ENCODE results near the gene ISL1.

ISL1 gene

DNA sequence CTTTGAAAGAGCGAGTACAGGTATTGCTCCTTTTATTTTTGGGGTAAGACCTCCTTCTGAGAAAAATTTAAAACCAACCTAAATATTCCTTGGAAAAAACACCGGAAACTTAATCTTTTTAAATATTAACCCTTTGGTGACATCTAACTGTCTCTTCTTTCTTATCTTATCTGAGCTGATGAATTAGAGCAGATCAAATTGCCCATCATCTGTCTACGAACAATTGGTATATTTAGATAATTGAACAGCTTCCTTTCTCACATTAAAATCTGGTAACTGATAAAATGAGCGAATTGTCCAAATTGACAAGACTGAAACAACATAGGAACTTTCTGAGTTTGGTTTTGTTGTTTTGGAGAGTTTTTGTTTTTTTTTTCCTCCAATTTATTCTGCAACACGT lies 2.0 kb downstream of the ISL1 start:
- H3K27ac ChIP-seq, result no peak overlapping the region
- H3K4me3 ChIP-seq, result no peak overlapping the region

GRCh38 chr5:51386916-51387883 lies 4.0 kb downstream of the ISL1 start:
- no peak overlapping the region for H3K27ac ChIP-seq

GRCh38 chr5:51387884-51388275 lies 4.6 kb downstream of the ISL1 start:
- H3K4me3 ChIP-seq, result peak overlapping the region in 1 of 7 experiments; percentile 1
- H3K27ac ChIP-seq, result no peak overlapping the region

More at GRCh38 chr5:51386916-51387883, 4.0 kb downstream of the ISL1 start:
- H3K4me3 ChIP-seq, result peak overlapping the region in 2 of 7 experiments; percentile 1 to 5

DNA sequence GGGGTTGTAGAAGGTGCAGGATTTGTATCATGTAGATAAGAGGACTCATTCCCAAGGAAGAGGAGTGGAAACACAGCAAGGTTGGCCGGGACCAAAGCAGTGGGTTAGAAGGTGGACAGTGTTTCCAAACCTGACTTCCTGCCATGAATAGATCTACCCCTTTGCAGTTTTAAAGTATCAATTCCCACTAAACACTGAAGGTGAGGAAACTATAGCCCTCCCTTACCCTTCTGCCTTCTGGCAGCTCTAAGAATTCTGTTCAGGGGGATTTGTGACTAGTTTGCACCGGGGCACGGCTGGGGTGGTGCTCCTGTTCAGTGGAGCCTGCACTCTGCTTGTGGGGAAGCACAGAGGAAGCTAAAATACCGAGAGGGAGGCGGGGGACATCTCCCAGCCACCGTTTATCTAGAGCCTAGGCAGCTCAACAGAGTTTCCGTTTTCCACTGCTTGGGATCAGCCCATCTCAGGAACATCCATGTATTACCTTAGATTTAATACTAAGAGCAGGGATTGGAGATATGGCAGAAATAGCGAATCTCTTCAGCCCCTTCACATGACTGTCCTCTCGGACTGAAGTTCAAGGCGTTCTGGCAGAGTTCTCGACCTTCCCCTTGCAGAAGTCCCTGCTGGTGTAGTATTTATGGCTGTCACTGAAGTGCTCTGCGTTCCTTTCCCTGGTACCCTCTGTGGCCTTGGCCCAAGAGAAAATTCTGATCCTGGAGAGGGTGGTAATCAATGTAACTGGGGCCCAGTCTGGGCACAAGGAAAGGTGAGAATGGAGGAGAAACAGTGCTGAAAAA lies 5.4 kb downstream of the ISL1 start:
- H3K4me3 ChIP-seq, result no peak overlapping the region

GRCh38 chr5:51389288-51389576 lies 6.0 kb downstream of the ISL1 start:
- no peak overlapping the region for H3K27ac ChIP-seq
- peak overlapping the region in 1 of 7 experiments; percentile 23 for H3K4me3 ChIP-seq

More for the DNA sequence above, 5.4 kb downstream of the ISL1 start:
- H3K27ac ChIP-seq, result no peak overlapping the region

- H3K4me3 ChIP-seq, result peak overlapping the region in 1 of 7 experiments; percentile 23
- H3K27ac ChIP-seq, result no peak overlapping the region
These were observed 6.6 kb downstream of the ISL1 start for GRCh38 chr5:51389577-51390463.

DNA sequence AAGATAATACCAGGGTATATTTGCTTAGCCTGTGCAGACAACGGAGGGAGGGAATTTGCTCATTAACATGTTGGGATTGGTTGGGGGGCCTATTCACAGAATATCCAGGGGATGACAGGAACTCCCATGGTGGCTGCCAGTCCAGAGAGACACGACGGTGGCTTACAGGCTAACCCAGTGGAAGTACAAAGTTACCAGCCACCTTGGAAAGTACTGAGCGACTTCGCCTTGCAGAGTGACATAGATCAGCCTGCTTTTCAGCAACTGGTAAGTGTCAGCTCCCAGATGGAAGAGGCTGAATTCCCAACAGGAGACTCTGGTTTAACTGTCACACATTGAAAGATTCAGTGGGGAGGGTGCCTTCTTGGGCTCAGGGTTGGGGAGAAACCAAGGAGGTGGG lies 7.9 kb downstream of the ISL1 start:
- no peak overlapping the region for H3K27ac ChIP-seq
- H3K4me3 ChIP-seq, result no peak overlapping the region

DNA sequence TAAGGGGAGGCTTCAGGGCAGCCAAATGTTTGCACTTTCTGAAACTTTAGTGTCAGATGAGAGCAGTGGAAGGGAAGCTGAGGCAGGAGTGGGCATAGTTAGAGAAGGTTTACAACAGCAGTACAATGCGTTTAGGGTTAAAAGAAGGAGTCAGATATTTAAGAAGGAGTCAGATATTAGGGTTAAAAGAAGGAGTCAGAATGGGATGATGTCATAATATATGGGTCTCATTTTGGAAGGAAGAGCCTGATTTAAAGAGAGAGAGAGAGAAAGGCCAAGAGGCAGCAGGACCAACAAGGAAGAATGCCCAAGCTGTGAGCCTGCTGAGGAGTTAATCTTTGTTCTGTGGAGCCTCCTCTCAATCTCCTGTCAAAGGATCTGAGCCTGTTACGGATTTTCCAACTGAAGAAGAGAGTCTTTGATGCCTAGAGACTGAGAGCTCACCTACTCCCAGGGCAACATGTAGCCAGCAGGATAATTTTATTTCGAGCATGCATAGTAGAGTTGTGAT lies 9.5 kb downstream of the ISL1 start:
- no peak overlapping the region for H3K27ac ChIP-seq
- H3K4me3 ChIP-seq, result no peak overlapping the region

DNA sequence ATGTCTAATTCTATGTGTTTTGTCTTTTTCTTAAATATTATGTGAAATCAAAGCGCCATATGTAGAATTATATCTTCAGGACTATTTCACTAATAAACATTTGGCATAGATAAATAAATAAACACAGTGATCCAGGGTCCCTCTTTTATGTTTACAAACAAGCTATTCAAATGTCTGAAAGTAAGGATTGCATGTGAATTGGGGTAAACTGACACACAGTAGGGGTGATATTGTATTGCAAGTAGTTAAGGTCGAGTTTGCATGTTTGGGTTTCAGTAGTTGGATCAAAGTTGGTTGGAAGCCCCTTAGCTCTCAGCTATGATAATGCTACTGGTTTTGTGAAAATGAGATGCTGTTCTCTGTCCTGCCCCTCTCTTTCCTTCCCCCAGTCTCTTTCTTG lies 11.4 kb downstream of the ISL1 start:
- no peak overlapping the region for H3K4me3 ChIP-seq
- no peak overlapping the region for H3K27ac ChIP-seq

- no peak overlapping the region for H3K4me3 ChIP-seq
- no peak overlapping the region for H3K27ac ChIP-seq
These were observed 12.0 kb downstream of the ISL1 start for GRCh38 chr5:51395245-51395644.

DNA sequence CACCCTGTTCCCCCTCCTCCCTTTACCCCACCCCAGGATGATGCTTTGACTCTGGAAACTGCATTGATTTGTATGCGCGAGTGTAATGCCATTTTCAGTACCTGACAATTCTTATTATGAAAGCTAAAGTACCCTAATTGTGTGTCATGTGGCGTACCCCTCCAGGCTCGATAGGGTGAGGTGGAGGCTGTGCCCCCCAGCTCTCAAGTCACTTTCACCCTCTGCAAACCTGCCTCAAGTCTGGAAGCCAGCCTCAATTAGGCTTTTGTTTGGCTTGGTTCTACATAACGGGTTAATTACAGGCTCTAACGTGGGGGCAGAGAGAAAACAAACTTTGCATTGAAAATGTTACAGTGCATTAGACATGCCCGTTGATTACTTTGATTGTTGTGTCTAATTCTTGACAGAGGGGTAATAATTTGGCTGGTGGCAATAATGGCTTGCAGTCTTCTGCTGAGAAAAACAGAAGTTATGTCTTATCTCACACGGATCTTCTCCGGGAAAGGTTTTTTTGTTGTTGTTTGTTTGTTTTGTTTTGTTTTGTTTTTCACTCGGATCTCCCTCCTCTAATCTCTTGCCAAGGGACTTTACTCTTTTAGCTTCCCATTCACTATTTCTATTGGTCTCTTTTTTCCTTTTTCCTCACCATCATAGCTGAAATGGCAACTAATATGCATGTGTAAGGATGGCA lies 12.6 kb downstream of the ISL1 start:
- no peak overlapping the region for H3K27ac ChIP-seq
- no peak overlapping the region for H3K4me3 ChIP-seq

DNA sequence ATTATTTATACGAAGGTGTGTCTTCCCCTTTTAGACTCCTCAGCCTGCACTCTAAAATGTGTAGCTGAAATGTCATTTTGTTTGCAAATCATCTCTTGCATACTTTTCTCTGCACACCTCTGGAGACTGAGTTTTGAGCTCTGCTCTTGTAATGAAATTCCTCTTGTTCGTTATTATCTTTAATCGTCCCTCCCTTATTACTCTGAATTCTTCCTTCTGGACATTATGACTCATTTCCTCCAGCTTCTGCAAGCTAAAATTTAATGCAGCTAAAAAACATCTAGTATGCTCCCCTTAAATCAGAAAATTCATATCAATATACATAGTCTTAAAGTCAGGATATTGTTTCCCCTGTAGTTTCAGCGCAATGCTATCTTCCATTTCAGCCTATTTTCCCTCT lies 13.5 kb downstream of the ISL1 start:
- H3K4me3 ChIP-seq, result no peak overlapping the region
- no peak overlapping the region for H3K27ac ChIP-seq

DNA sequence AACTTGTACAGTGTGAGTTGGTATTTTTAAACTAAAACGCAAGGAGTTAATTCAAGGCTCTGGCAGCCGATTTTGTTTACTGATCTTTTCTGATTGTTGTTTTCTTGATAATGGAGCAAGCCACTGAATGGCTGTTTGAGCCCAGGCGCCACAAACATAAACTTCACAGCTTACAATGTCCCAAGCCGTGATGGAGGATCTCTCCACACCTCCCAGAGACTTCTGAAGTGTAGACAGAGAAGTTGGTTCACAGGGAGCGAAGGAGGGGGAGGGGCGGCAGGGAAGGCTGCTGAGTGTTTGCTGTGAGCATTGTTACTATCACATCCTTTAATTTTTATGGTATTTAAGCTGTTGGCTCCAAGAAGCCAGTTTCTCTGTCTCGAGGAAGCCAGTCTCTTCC lies 14.7 kb downstream of the ISL1 start:
- no peak overlapping the region for H3K4me3 ChIP-seq
- no peak overlapping the region for H3K27ac ChIP-seq

DNA sequence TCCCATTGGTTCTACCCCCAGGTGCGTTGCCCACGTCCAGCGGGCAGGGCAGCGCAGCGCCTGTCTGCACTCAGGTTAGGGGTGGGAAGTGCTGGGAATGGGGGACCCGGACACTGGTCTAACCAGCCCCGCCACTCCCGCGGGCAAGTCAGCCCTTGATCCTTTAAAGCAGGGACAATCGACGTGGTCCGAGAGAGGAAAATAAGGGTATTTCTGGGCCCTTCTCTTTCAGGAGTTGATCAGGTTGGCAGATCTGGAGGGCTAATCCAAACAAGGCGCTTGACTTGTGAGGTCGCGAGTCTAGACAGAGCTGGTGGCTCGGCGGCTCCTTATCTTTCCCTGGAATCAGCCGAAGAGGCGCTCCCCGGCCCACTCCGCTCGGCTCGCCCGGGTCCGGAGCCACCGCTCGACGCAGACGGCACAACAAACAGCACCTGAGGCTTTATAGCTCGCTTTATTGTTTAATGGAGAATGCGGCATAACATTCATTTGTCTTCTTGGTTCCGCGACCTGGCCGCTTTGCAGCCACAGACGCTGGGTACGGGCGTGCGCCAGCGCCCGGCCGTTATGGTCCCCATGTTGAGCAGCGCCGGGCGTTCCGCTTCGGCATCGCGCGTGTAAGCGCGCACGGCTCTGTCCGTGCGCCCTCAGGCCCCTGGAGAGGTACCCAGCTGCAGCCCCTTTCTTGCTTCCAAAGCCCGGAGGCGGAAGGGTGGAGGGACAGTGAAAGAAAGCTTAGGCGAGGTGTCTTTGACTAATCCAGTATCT lies 15.8 kb downstream of the ISL1 start:
- no peak overlapping the region for H3K27ac ChIP-seq
- no peak overlapping the region for H3K4me3 ChIP-seq

DNA sequence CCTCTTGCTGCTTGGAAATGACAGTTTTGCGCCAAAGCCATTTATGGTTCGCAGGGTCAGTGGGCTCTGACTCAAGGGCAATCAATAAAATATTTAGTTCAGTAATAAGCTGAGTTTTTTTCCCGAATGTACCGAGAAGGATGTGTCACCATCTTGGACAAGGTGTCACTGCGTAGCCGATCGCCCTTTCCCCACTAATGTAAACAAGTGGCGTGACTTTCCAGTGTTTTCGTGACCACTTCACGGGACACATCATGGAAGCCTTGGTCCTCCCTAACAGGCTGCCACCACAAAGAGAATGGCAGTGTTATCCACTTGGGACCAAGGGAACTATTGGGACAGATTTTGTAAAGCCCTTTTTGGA lies 16.4 kb downstream of the ISL1 start:
- H3K27ac ChIP-seq, result no peak overlapping the region
- H3K4me3 ChIP-seq, result no peak overlapping the region

DNA sequence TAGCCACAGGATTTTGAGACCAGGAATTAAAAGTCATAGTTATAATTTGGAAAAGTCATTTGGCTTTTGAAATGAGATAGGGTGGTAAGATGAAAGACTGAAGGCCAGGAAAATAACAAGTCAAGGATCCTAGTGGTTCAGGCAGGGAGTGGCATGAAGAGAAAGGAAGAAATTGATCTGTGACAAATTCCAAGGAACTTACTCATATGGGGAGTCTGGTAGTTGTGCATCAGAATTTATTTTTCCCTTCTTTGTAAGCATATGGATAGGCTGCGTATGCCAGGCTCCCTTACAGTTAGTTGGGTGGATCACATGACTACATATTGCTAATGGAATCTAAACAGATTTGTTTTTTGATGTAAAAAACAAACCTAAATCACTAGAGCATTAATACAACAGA lies 21.0 kb downstream of the ISL1 start:
- H3K4me3 ChIP-seq, result no peak overlapping the region
- no peak overlapping the region for H3K27ac ChIP-seq

DNA sequence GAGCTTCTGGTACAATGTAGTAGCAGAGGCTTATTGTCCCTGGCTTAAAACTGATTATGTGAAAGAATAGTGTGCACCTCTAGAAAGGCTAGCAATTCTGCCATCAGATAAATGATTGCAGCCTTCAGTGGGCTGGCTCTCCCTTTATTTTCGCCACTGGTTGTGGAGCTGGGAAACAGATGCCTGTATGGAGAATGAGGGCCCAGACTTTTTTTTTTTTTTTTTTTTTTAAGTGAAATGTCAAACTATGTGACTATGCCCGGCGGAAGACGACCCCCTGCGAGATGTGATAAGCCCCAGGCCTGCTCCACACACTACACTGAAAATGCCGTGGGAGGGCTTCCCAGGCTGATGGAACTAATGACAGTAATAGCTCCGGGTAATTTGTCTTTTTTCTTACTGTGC lies 28.7 kb downstream of the ISL1 start:
- no peak overlapping the region for H3K4me3 ChIP-seq

DNA sequence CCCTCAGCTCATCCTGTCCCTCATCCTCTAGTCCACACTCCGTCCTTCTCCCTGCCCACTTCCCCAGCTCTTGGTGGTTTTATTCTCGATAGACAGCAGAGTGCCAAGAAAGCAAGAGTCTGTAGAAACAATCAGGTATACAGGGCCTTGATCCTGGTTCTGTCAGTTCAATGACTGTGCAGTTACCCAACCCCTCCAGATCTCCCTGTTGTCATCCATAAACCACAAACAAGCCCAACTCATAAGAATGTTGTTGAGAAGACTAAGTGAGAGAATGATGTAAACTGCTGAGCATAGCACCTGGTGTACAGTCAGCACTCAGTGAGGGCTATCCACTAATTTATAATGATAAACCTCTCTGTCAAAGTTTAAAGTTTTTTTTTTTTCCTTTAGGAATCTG lies 31.3 kb downstream of the ISL1 start:
- Histone ChIP-seq H3K4me3 (no peak overlapping the region), H3K27ac (no peak overlapping the region)

More for the DNA sequence above, 28.7 kb downstream of the ISL1 start:
- no peak overlapping the region for H3K27ac ChIP-seq

DNA sequence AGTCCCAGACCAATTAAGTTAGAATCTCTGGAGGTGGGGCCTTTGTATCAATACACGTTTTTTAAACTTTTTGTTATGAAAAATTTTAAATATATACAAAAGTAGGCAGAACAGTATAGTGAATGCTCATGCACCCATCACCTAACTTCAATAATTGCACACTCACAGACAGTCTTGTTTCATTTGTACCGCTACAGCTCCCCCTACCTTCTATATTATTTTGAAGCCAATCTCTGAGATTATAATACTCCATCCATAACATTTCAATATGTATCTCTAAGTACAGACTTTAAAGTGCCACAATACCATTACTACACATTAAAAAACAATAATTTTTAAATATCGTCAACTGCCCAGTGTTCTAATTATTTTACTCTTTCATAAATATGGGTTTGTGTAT lies 32.9 kb downstream of the ISL1 start:
- no peak overlapping the region for H3K27ac ChIP-seq
- no peak overlapping the region for H3K4me3 ChIP-seq

Measured in skin epidermis (tissue), 12 donors.